Mucosa of gallbladder (tissue), 1 donor: ENCODE measurements around the gene MRPS24. TPM values are rescaled to one million over a fixed set of nuclear protein-coding genes. Genes with fewer than 3 reads are reported as not detected.
A peak's percentile ranks its signal among the peaks of the same experiment; 100 is the strongest.

ENCODE experiments used
- DNase-seq: peaks from one replicate; pipeline ENCODE4 v3.0.0-alpha.2; 2020; ENCODE audit warnings: low spot score
- total RNA-seq: library from RNA; stranded (reverse); gene quantifications from one replicate; pipeline ENCODE4 v1.2.1, GENCODE V29; 2021
- donor health status: DM: no; HTN: no; CAD: no.

The MRPS24 gene
- total RNA-seq, 1 donor from 2014 or later, result 86.3 TPM

DNA sequence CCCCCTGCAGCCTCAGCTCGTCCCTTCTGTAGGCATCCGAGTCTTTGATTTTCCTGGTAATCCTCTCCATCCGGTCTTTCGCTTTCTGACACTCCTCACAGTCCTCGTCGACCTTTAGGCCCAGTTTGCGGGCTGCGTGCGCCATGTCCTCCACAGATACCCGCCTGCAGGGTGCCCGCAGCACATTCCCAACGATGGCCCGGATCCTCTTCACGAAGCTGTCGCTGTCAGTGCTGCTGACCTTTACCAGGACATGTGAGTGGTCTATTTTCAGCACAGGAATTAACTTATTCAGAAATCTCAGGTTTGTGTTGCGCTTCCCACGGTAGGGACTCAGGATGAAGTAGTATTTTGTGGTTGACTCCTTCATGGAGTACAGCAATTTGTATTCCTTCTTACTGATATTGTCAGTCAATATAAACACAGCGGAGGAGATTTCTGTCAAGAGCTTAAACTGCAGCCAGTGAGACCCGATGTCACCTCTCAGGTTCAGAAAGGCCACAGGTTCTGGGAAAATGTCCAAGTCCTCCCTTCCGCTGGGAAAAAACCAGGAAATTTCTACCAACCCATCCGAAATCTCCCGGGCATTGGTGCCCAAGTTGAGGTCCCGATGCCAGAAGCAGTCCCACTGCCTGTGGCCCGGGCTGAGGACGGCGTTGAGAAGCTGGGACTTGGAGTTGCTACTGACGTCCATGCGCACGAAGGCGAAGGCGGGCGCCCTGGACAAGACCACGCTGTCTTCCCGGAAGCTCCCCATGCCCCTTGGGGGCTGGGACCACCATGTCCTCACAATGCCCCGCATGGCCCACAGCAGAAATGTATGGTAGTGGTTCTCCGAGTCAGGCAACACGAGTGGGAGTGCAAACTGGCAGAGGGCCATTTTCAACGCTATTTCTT is 8.9 kb upstream of the MRPS24 start:
- no peak for DNase-seq

DNA sequence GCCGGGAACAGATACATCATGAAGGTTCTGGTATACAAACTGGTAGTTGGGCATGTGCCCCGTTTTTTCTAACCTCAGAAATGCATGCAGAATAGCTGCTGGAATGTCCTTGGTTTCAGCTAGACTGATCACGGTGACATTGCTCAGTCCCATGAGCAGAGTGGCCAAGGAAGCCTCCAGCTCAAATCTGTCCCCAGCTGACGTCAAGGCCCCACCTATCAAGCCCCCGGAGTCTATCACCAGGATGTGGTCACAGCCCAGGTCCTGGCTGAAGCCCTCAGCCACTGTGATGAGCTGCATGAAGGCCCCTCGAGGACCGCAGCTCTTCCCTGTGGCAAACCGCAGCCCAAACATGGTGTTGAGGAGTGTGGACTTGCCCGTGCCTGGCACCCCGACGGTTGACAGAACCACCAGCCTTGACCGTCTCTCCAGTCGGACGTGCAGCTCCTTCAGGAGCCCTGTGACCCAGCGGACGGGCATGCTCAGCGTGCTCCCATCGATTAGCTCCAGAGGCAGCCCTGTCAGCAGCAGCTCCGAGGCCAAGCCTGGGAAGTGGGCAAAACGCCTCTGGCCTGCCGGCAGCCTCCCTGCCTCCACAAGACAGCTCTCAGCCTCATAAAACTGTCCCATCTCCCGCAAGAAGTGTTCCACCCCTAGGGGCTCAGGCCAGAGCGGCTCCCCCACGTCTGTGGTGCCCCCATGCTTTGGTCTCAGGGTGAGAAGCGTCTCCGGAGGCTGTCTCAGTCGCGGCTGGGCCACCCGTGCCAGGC is 7.8 kb upstream of the MRPS24 start:
- DNase-seq, result no peak

DNA sequence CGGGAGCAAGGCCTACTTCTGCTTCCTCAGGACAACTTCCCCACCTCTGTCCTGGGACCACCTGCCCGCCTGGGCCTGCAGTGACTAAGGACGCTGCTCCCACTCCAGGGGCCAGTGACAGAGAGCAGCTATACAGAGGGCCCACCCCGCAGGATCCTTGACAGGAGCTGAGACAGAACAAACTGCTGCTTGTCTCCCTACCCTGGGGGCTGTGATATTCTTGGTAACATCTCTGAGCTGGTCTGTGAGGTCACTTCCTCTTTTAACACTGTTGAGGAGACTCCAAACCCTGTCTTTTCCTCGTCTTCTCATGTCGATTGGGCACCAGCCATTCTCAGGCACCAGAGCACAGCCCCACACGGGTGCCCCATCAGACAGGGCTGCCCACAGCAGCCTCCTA is 6.9 kb upstream of the MRPS24 start:
- no peak for DNase-seq

DNA sequence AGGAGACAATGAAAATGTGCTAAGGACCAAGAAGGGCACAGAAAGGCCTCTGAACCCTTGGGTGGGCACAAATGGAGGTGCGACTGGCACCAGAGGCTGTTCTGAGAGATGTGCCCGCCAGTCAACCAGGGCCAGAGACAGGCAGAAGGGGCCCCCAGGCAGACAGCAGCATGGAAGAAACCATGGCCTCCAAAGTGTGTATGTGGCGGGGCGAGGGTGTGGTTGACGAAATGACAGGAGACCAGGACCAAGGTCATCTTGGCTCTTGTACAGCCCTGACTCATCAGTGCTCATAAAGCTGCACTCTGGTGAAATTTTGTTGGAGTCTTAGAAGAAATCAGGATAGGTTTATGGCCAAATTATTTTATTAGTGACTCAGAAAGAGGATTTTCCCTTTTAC is 4.0 kb upstream of the MRPS24 start:
- DNase-seq, result no peak

DNA sequence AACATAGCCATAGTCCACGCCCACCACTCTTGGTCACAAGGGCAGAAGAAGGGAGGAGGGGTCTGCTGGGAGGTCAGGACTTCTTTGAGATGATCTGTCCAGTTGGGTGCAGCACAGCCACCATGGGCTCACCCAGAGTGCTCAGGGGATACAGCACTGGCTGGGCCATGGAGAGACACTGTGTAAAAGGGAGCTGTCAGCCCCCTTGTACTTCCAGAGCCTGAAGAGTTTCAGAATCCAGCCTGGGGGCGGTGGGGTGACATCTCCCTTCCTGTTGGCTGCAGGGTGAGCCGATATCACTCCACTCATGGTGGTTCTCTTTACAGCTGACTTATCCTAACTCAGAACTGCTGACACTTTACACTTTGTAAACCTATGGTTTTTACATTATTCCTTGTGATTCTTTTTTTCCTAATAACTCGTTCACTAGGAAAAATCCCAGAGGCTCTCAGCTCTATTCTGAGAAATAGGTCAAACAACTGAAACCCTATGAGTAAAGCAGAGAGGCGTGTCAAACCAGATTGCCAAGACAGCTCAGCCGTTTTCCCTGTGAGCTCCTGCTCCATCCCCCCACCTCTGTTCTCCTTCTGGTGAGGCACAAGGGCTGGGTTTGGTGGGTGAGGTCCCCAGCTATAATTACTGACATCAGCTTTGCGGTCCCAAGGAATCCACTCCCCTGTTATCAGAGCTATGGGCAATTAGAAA is 3.2 kb upstream of the MRPS24 start:
- DNase-seq, result no peak

DNA sequence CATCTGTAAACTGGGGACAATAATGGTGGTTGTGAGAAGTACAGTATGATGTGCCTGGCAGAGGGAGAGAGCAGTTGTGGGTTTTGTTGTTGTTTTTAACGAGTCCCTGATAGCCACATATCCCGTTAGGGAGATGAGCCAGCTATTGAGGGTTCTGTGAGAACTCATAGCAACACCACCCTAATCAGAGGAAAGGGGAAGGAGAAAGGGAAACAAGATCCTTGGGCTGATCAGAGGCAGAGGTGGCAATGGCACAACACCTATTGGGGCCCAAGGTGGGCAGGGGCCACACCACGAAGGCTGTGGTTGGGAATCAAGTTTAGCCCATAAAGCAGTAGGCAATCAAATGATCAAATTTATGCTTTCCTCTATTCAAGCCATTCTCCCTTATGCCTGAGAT is 1.7 kb upstream of the MRPS24 start:
- no peak for DNase-seq

DNA sequence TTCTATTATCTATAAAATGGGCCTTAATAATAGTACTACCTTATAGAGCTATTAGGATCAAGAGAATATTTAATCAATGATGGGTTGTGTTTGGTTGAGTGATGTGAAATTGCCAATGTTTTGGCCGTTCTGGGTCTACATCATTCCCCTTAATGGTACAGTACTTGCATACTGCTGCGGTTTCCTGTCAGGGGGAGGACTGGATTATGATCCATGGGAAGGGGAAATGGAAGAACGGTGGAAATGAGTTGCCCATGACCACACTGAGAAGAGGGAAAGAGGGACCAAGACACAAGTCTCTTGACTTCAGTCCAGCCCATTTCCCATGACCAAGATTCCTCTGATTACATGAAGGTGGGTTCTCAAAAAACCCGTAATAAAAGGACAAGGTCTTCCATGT is 999 bp upstream of the MRPS24 start:
- DNase-seq, result no peak

DNA sequence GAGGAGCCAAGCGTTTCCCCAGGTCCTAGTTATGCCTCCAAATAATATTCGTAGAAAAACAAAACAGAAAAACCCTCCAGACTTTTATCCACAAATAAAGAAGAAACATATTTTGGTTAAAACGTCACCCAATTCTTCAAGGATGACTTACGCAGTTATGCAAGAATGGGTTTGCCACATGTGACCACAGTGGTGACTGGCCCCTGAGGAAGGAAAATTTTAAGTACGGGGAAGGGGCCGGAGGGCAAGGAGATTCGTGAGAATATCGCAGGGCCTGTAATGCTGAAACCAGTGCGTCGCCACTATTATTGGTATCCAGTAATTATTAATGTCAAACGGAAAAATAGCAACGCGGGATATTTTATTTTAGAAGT is 537 bp upstream of the MRPS24 start:
- peak; percentile 48 for DNase-seq

DNA sequence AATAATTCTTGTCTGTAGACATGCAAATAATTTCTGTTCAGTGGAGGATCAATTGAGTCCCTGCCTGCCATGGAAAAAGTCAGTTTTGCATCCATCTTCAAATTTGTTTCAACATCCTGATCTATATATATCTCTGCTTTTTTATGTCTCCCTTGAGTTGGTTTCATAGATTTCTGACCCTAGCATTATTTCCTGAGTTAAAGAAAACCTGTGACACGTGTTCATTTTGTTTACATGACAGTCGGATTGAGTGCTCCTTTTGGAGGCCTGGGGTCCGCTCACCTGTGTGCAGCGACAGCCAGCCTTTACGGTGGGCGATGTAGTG is 674 bp downstream of the MRPS24 start:
- DNase-seq, result no peak

DNA sequence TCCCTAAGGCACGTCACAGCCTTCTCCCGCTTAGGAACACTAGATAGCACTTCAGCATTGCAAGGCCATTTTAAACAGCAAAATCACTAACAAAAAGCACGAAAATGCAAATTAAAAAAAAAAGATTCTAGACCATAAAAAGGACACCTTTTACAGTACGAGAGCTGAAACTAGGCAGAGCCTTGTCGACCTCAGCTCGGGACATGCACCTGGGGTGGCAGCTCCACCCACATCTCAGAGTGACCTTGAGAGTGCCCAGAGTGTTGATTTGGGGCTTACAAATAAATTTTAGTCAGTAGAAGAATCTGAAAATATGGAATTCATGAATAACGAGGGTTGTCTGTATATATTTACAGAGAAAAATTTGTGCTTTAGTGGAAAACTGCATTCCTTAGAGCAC is 1.1 kb downstream of the MRPS24 start:
- no peak for DNase-seq

DNA sequence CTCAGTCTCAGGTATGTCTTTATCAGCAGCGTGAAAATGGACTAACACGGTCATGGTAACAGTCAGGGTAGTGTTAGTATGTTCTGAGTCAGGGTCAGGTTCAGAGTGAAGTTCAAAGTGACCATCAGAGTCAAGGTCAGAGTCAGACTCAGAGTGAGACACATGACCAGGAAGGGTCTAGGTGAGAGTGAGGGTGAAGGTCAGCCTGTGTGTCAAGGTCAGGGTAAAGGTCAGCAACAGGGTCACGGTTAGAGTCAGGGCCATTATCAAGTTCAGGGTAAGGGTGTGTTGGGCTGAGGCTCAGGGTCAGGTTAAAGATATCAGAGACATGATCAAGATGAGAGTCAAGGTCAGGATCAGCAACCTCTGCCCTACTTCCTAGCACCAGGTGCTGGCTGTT is 4.0 kb downstream of the MRPS24 start:
- no peak for DNase-seq

DNA sequence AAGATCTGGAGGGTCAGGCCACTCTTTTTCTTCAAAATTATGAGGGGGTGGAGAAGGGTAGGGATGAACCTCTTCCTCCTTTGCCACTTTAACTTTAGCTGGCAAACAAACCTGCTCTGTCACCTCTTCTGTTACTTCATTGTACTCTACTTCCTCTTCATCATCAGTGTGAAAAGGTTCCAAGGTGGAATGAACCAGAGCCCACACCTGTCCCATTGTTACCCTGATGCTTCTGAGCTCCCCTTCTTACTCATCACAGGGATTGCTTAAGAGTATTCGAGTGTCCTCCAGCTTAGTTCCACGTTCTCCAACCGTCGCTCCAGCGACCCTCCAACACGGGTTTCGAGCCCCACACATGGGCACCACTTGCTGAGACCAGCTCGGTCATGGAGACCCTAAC is 5.2 kb downstream of the MRPS24 start:
- DNase-seq, result no peak

DNA sequence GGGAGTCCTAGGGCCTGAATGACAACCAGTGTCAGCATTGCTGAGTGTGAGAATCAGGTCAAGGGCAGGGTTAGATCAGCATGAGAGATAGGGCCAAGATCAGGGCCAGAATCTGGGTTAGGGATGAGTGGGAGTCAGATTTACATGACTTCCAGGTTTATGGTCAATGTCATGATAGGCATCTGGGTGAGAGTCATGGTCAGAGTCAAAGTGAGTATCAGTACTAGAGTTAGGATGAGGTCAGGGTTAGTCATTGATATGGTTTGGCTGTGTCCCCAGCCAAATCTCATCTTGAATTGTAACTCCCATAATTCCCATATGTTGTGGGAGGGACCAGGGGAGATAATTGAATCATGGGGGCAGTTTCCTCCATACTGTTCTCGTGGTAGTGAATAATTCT is 12.3 kb downstream of the MRPS24 start:
- DNase-seq, result no peak

DNA sequence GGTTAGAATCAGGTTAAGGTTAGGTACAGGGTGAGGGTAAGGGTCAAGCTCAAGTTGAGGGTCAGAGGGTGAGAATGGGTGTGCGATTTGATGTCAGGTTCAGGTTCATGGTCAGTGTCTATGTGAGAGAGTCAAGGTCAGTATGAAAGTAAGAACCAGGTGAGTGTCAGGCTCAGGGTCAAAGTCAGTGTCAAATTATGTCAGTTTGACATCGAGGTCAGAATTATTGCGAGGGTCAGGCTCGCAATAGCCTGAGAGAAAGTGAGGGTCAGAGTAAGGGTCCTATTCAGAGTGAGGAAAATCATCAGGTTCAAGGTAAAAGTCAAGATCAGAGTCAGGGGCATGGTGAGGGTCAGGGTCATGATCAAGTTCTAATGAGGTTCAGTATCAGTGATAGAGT is 13.0 kb downstream of the MRPS24 start:
- DNase-seq, result no peak

DNA sequence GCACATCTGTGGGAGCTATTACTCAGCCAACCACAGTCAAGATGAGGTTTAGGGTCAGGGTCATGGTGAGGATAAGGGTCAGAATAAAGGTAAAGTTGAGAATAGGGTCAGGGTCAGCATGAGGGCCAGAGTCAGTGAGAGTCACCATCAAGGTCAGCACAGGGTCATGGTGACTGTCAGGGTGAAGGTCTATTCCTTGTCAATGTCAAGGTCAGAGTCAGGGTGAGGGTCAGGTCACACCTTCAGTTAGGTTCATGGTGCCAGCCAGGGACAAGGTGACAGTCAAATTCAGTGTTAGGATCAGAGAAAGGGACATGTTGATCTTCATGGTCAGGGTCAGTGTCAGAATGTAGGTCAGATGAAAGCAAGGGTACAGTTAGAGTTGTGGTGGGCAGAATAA is 14.1 kb downstream of the MRPS24 start:
- no peak for DNase-seq

DNA sequence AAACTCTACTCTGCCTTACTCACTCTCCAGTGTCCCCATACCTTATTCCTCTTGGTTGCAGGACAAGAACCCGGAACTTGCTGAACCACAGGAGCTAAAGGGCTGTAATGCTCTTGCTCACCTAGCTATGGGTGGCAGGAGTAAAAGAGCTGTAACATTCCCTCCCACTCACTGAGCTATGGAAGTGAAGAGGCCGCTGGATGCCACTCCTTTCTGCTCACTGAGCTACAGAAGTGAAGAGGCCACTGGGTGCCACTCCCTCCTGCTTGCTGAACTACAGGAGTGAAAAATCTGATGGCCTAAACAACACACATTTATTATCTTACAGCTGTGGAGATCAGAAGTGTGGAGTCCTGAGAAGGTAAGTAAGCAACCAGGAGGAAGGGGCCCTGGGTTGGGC is 17.5 kb downstream of the MRPS24 start:
- DNase-seq, result no peak

DNA sequence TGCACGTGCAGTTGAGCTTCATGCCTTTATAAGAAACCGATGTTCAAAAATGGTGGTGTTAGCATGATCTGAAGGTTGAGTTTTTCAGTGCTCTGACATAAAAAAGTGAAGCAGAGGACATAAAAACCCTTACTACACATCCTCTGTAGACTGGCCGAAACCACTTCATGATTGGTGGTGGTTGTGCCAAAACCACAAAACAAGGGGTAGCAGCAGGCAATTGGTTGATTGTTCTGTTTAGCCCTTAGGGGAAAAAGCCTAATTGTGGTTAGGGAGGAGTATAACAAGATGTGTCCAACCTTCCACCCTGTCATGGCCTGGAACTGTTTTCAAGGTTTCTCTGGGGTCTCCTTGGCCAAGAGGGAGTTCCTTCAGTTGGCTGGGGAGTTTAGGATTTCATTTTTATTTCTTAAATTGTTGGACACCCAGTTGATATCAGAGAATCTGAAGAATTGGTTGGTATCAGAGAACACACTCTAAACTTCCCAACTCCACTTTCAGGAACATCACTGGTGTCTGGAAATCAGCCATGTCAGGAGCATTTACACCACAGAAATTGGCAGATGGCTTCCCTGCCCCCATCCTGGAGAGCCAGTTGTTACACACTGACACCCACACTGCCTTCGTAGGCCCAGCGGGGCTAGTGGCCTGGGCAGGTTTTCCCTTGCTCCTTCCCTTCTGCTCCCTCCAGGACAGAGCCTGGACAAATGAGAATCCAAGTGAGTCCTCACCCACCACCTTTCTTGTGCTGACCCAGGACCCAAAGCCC is 18.8 kb downstream of the MRPS24 start:
- DNase-seq, result no peak

DNA sequence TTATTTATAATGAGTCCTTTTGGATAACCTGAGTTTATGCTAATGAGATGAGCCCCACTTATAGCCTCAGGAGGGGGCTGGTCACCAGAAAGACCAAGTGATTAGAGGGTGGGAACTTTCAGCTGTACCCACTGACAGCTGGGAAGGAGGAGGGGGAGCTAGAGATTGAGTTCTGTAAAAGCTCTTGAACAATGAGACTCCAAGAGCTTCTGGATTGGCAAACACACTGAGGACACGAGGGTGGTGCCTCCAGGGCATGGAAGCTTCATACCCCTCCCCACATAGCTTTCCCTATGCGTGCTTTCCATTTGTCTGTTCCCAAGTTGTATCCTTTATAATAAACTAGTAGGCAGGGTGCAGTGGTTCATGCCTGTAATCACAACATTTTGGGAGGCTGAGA is 20.3 kb downstream of the MRPS24 start:
- DNase-seq, result no peak

DNA sequence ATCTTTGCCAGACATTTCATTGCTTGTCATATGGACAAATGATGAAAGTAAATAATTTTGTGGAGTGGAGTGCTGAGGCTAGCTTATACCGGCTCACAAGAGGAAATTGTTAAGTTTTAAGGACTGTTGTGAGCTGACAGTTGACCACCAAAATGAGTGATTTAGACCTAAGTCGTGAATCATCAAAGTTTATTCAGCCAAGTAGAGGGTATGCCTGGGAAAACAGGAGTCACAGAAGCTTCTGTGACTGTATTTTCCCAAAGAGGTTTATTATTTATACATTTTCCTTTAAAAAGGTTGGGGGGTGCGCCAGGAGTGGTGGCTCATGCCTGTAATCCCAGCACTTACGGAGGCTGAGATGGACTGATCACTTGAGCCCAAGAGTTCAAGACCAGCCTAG is 21.8 kb downstream of the MRPS24 start:
- no peak for DNase-seq

DNA sequence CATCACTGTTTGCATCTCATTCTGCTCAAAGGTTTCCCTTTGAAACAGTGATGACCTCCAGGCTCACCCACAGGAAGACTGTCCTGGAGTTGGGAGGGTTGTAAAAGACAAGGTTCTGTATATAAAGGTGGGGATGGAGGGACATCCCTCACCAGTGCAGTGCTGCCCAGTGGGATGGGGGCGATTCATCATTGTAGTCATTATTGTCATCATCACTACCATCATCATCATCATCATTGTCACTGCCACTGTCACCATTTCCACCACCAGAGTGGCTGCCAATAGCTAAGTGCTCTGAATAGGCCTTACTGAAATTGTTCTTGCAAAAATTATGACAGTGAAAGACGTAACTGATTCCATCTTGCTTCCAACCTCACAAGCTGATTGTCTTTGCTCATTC is 24.7 kb downstream of the MRPS24 start:
- DNase-seq, result no peak

DNA sequence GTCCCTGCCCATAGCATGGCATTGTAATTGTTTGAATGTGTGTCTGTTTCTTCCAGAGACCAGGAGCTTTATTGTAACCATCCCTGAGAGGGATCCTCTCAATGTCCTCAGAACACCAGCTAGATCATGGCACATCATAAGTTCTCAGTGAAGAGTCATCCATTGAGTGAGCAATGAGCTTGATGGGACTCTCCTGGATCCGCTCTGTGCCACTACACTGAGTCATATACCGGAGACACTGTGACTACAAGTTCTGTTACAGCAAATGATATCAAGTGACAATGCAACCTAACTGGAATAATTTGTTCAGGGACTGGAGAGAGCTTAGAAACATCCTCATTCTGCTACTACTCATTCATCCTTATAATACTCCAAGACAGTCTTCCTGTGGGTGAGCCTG is 25.1 kb downstream of the MRPS24 start:
- DNase-seq, result no peak

DNA sequence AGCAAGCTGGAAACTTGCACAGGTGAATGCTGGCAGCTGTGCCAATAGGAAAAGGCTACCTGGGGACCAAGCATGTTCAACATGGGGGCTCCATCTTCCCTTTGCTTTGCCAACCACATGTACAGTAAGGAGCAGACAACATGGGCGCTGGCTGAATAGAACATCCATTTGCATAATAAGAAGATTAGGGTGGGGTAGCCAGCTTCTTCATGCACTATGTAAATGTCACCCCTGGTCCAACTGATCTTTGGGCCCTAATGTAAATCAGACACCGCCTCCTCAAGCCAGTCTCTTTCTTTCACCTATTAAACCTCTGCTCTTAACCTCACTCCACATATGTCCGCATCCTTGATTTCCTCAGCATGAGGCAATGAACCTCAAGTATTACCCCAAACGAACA is 26.0 kb downstream of the MRPS24 start:
- DNase-seq, result no peak
